ENCODE measurements around the gene ZBTB11.
"Not testable (repeated sequence)": the region's sequence is repeated elsewhere in the genome, so short reads cannot be mapped to it uniquely, and the experiment has no call there.

The ZBTB11 gene

DNA sequence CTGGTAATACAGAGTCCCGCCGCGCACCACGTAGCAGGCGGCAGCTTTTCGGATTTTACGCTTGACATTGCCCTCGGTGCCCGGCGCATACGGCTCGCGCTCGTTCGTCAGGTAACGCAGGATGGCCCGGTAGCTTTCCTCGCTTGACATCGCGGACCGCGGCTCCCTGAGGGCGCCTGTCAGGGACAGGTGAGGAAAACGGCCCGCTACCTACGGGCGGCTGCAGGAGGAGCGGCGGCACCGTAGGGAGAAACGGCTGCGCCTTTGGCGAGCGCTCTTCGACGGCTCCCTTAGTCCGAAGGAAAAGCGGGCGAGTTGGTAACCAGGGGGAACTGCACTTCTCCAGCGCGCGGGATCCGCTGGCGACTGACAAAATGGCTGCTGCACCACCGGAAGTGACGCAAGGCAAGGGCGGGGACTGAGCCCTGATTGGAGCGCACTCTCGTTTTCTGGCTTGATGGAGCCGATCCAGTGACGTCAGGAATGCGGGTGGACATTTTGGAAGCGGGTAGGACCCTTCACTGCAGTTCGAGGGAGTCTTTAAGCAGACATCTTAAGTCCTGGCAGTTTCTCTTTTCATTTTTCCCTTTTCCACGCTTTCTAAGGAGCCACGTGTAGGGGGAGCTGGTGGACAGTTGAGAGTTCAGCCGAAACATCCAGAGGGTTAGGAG is at the start of gene ZBTB11:
TSS of gene ZBTB11 (minus strand) at position 368 of the 671 bp plus-strand sequence. CDS start at position 150, 218 bp downstream.
- peak; percentile 99 for DNase-seq (ENCODE audit: low read depth)

- no peak for DNase-seq (ENCODE audit: low read depth)
Observed at GRCh38 chr3:101725890-101726275, 49.0 kb upstream of the ZBTB11 start.

- DNase-seq (ENCODE audit: low read depth) = peak; percentile 25
Observed at GRCh38 chr3:101725194-101725889, 48.4 kb upstream of the ZBTB11 start.

DNA sequence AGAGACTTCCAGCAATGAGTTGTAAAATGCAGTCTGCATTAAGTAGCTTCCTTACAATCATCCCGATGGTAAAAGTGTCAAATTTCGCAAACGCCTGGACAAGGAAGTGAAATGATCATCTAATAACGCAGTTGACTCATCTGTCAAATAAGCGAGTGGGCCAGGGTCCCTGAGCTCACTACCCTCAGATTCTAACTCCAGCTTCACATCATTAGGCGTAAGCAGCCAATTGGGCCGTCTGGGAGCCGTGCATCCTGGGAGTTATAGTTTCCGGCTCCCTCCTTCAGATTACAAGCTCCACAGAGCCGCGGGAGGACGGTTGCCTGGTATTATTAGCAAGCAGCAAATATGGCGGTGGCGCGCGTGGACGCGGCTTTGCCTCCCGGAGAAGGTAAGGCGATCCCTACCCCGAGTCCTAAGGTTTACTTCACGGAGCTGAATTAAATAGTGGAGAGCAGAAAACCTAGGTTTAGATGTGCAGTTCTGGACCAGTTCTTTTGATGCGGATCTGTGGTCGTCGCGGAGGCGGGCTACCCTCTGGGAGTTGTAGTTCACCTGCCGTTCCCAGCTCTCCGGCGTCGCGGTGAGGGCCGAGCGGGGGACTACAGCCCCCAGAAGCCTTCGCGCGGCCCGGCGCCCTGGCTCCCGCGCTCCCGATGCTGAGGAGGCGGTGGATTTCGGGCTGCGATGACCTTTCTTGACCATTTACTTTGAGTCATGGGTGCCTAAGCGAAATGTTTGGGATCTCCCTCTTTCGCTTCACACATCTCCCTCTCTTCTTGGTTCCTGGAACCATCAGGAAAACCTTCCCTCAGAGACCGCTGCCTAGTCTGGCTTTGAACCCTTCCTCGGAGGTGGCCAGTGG is 47.6 kb upstream of the ZBTB11 start, which contains the start of gene CEP97:
TSS of gene CEP97 (plus strand) at position 286 of the 865 bp plus-strand sequence. CDS start at position 349, 63 bp downstream.
- peak; percentile 80 for DNase-seq (ENCODE audit: low read depth)

DNA sequence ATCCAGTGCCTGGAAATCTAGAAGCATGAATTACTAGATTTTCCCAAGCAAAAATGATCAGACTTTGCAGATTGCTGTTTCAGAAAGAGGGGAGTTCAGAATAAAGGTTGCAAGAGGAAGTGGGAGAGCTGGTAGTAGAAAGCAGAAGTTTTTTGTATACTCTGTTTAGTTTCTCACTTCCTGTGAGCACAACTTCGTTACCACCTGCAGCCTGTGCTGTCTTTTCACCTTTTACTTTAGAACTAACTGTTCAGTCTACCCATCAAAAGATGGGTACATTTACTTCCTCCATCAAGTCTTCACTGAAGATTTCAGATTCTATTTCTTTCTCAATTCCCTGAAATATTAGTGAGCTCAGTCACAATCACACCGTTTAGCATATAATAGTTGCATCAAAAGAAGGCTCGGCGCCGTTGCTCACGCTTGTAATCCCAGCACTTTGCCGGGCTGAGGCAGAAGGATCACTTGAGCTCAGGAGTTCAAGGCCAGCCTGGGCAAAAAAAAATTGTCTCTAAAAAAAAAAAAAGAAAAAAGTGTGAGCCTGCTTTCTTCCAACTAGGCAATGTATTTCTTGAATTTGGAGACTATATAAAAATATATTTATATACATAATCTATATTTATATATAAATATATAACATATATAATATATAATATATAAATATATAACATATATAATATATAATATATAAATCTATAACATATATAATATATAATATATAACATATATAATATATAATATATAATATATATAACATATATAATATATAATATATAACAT is 45.7 kb upstream of the ZBTB11 start:
- DNase-seq (ENCODE audit: low read depth) = no peak

- DNase-seq (ENCODE audit: low read depth) = no peak
Observed at GRCh38 chr3:101720851-101721840, 44.2 kb upstream of the ZBTB11 start.

GRCh38 chr3:101719604-101720185 is 42.8 kb upstream of the ZBTB11 start:
- DNase-seq (ENCODE audit: low read depth) = no peak

- DNase-seq (ENCODE audit: low read depth) = no peak
Observed at GRCh38 chr3:101718455-101718854, 41.5 kb upstream of the ZBTB11 start.

DNA sequence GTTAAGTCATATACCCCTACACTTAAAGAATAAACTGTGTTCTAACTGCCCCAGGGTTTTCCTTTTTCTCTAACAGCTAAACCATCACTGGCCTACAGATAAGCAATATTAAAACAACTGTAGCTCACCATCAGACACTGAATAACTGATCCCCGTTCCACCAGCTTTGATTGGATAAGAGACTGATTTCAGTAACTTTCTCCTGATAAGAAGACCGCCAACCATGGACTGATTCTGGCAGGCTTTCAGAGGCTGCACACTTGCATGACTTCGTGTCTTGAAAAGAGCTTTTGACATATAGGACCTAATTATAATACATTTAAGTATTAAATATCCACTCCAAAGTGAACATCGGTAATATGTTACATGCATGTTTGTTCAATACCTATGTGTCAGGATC is 32.2 kb upstream of the ZBTB11 start:
- no peak for DNase-seq (ENCODE audit: low read depth)

DNA sequence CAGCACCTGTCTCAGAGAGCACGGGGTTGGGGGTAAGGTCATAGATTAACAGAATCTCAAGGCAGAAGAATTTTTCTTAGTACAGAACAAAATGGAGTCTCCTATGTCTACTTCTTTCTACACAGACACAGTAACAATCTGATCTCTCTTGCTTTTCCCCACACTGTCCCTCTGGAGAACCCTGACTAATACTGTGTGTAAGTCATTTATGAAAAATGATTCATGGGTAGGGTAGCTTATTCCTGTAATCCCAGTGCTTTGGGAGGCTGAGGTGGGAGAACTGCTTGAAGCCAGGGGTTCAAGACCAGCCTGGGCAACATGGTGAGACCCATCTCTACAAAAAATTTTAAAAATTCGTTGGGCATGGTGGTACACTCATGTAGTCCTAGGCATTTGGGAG is 27.7 kb upstream of the ZBTB11 start:
- not testable (repeated sequence) for DNase-seq (ENCODE audit: low read depth)

- no peak for DNase-seq (ENCODE audit: low read depth)
Observed at GRCh38 chr3:101703169-101703568, 26.2 kb upstream of the ZBTB11 start.

- DNase-seq (ENCODE audit: low read depth) = no peak
Observed at GRCh38 chr3:101702726-101703125, 25.8 kb upstream of the ZBTB11 start.

DNA sequence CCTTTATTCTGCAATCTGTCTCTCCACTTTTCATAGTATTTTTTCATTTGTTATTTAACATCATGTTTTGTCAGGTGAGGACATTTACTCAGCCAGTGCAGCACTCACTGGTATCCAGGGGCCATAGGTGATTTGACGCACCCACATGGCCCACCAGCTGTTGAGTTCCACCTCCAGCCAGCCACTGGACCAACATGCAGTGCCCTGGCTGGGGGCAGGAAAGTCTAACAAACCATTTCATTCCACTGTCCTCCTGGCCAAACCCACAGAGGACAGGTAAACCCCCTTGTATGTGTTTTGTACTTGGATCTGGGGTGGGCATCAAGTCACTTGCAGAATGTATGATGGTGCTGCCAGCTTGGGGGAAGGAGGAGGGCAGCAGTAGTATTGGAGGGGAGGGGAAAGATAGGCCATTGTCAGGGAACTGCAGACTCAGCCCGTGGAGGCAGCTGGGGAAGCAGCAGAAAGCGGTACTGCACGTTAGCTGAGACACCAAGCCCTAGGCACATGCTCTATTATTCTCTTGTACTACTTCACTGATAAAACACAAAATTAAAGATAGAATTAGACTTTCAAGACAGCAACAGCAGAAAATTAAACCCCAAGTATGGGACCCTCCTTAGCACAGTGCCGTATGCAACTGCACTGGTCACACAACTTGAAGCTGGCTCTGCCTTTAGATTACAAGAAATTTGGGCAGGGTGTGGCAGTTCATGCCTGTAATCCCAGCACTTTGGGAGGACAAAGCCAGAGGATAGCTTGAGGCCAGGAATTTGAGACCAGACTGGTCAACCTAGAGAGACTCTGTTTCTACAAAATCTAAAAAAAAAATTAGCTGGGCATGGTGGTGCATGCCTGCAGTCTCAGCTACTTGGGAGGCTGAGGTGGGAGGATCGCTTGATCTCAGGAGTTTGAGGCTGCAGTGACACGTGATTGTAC is 25.0 kb upstream of the ZBTB11 start:
- no peak for DNase-seq (ENCODE audit: low read depth)

DNA sequence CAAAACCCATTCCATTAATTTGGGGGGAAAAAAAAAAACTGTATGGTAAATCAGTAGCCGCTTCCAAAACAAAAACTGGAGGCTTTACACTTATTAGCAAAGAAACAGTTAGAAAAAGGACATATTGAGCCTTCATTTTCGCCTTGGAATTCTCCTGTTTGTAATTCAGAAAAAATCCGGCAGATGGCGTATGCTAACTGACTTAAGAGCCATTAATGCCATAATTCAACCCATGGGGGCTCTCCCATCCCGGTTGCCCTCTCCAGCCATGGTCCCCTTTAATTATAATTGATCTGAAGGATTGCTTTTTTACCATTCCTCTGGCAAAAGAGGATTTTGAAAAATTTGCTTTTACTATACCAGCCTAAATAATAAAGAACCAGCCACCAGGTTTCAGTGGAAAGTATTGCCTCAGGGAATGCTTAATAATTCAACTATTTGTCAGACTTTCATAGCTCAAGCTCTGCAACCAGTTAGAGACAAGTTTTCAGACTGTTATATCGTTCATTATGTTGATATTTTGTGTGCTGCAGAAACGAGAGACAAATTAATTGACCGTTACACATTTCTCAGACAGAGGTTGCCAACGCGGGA is 18.9 kb upstream of the ZBTB11 start:
- no peak for DNase-seq (ENCODE audit: low read depth)

DNA sequence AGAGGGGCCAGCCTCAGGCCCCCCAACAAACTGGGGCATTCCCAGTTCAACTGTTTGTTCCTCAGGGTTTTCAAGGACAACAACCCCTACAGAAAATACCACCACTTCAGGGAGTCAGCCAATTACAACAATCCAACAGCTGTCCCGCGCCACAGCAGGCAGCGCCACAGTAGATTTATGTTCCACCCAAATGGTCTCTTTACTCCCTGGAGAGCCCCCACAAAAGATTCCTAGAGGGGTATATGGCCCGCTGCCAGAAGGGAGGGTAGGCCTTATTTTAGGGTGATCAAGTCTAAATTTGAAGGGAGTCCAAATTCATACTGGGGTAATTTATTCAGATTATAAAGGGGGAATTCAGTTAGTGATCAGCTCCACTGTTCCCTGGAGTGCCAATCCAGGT is 17.9 kb upstream of the ZBTB11 start:
- DNase-seq (ENCODE audit: low read depth) = not testable (repeated sequence)

DNA sequence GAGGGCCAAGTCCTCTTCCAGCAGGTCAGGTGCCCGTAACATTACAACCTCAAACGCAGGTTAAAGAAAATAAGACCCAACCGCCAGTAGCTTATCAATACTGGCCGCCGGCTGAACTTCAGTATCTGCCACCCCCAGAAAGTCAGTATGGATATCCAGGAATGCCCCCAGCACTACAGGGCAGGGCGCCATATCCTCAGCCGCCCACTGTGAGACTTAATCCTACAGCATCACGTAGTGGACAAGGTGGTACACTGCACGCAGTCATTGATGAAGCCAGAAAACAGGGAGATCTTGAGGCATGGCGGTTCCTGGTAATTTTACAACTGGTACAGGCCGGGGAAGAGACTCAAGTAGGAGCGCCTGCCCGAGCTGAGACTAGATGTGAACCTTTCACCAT is 16.6 kb upstream of the ZBTB11 start:
- DNase-seq (ENCODE audit: low read depth) = not testable (repeated sequence)

GRCh38 chr3:101691685-101692671 is 15.0 kb upstream of the ZBTB11 start:
- not testable (repeated sequence) for DNase-seq (ENCODE audit: low read depth)

Data from activated T-cell treated with anti-CD3 and anti-CD28 coated beads for 1 hour (primary cell).